B cell (primary cell): ENCODE results near the gene FSD1.

Experiments
- EZH2 ChIP-seq: IDR thresholded peaks from 2 replicates; pipeline ENCODE4 v1.6.1; 2012; ENCODE audit warnings: borderline replicate concordance, low read depth, mild to moderate bottlenecking, moderate library complexity, low read length; ENCODE audit not compliant: insufficient read depth, poor library complexity, severe bottlenecking
- TF ChIP-seq, protein P1 (sequence below): fragments of 200-600 bp; IDR thresholded peaks from one replicate; pipeline ENCODE4 v1.8.0; 2022; ENCODE audit warnings: antibody characterized with exemption, mild to moderate bottlenecking

DNA sequence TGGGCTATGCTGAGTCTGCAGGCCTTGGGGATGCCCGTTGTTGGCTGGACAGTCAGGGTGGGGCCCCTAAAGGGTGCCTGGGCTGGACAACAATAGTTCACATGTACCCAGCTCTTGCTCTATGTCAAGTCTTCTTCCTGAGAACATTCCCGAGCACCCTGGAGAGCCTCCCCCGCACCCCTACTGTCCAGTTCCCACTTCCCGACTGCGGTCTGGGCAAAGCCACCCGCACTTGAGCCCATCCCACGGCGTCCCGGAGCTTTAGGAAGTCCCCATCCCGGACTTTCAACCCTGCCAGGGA is 37.9 kb downstream of the FSD1 start:
- TF ChIP-seq, protein P1, sequence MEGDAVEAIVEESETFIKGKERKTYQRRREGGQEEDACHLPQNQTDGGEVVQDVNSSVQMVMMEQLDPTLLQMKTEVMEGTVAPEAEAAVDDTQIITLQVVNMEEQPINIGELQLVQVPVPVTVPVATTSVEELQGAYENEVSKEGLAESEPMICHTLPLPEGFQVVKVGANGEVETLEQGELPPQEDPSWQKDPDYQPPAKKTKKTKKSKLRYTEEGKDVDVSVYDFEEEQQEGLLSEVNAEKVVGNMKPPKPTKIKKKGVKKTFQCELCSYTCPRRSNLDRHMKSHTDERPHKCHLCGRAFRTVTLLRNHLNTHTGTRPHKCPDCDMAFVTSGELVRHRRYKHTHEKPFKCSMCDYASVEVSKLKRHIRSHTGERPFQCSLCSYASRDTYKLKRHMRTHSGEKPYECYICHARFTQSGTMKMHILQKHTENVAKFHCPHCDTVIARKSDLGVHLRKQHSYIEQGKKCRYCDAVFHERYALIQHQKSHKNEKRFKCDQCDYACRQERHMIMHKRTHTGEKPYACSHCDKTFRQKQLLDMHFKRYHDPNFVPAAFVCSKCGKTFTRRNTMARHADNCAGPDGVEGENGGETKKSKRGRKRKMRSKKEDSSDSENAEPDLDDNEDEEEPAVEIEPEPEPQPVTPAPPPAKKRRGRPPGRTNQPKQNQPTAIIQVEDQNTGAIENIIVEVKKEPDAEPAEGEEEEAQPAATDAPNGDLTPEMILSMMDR: no peak
- TF ChIP-seq EZH2: no peak
